ENCODE results near the gene KRTAP5-7.

DNA sequence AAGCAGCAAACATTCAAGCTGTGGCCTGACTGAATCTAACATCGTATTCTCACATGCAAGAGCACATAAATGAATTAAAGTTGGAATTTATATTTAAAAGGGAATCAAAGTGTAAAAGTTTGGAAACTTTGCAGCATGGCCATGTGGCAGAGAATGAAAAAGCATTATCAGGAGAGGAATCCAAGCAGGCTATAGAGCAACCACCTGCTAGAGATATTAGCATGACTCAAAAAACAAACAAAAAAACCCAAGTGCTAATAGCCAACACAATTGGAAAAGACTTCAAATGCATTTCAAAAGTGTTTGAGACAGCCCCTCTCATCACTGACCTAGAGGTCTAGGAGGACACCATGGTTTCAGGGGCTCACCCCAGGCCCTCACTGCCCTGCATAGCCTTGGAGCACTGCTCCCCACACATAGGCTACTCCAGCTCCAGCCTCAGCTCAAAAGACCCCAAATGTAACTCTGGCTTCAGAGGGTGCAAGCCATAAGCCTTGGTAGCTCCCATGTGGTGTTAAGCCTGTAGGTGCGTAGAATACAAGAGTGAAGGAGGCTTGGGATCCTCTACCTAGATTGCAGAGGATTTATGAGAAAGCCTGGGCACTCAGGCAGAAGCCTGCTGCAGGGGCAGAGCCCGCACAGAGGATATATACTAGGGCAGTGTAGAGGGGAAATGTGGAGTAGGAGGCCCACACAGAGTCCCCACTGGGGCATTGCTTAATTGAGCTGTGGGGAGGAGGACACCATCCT, 1.7 kb upstream of the KRTAP5-7 start:
- TF ChIP-seq POLR2AphosphoS5 (IDR thresholded peaks at IDR 0.05; ENCODE audit: low read depth) (no peak), EZH2phosphoT487 (IDR thresholded peaks at IDR 0.05; ENCODE audit: unreplicated experiment) (no peak), EZH2 (IDR thresholded peaks at IDR 0.05; ENCODE audit: low read depth, unreplicated experiment) (no peak), ZNF114 (CRISPR knock-in tag; IDR thresholded peaks at IDR 0.05) (no peak), CREB1 (CRISPR knock-in tag; IDR thresholded peaks at IDR 0.05; ENCODE audit: low read depth) (no peak), JUNB (IDR thresholded peaks at IDR 0.05; ENCODE audit: unreplicated experiment) (no peak), STAT1 (IDR thresholded peaks at IDR 0.05; ENCODE audit: unreplicated experiment) (no peak), NANOG (IDR thresholded peaks at IDR 0.05; ENCODE audit: borderline replicate concordance) (no peak)
- TF ChIP-seq, protein P1, sequence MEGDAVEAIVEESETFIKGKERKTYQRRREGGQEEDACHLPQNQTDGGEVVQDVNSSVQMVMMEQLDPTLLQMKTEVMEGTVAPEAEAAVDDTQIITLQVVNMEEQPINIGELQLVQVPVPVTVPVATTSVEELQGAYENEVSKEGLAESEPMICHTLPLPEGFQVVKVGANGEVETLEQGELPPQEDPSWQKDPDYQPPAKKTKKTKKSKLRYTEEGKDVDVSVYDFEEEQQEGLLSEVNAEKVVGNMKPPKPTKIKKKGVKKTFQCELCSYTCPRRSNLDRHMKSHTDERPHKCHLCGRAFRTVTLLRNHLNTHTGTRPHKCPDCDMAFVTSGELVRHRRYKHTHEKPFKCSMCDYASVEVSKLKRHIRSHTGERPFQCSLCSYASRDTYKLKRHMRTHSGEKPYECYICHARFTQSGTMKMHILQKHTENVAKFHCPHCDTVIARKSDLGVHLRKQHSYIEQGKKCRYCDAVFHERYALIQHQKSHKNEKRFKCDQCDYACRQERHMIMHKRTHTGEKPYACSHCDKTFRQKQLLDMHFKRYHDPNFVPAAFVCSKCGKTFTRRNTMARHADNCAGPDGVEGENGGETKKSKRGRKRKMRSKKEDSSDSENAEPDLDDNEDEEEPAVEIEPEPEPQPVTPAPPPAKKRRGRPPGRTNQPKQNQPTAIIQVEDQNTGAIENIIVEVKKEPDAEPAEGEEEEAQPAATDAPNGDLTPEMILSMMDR (conservative IDR thresholded peaks at IDR 0.05; ENCODE audit: low read depth in 2 of 2) = no peak
- TF ChIP-seq, protein P2, sequence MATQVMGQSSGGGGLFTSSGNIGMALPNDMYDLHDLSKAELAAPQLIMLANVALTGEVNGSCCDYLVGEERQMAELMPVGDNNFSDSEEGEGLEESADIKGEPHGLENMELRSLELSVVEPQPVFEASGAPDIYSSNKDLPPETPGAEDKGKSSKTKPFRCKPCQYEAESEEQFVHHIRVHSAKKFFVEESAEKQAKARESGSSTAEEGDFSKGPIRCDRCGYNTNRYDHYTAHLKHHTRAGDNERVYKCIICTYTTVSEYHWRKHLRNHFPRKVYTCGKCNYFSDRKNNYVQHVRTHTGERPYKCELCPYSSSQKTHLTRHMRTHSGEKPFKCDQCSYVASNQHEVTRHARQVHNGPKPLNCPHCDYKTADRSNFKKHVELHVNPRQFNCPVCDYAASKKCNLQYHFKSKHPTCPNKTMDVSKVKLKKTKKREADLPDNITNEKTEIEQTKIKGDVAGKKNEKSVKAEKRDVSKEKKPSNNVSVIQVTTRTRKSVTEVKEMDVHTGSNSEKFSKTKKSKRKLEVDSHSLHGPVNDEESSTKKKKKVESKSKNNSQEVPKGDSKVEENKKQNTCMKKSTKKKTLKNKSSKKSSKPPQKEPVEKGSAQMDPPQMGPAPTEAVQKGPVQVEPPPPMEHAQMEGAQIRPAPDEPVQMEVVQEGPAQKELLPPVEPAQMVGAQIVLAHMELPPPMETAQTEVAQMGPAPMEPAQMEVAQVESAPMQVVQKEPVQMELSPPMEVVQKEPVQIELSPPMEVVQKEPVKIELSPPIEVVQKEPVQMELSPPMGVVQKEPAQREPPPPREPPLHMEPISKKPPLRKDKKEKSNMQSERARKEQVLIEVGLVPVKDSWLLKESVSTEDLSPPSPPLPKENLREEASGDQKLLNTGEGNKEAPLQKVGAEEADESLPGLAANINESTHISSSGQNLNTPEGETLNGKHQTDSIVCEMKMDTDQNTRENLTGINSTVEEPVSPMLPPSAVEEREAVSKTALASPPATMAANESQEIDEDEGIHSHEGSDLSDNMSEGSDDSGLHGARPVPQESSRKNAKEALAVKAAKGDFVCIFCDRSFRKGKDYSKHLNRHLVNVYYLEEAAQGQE (IDR thresholded peaks at IDR 0.05; ENCODE audit: unreplicated experiment) = no peak
- TF ChIP-seq, protein P3, sequence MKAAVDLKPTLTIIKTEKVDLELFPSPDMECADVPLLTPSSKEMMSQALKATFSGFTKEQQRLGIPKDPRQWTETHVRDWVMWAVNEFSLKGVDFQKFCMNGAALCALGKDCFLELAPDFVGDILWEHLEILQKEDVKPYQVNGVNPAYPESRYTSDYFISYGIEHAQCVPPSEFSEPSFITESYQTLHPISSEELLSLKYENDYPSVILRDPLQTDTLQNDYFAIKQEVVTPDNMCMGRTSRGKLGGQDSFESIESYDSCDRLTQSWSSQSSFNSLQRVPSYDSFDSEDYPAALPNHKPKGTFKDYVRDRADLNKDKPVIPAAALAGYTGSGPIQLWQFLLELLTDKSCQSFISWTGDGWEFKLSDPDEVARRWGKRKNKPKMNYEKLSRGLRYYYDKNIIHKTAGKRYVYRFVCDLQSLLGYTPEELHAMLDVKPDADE (IDR thresholded peaks at IDR 0.05) = no peak
